ENCODE results near the gene HS3ST6. TPM values are rescaled to one million over a fixed set of nuclear protein-coding genes. Genes with fewer than 3 reads are reported as not detected.

Gene HS3ST6
- not detected in 2 replicates for total RNA-seq

GRCh38 chr16:1918351-1919326 is at the start of gene HS3ST6:
TSS of gene HS3ST6 (minus strand) at chr16:1918415. CDS start at chr16:1918323, 92 bp downstream.

GRCh38 chr16:1966460-1966859 is 48.2 kb upstream of the HS3ST6 start, which contains the start of gene RNF151:
TSS of gene RNF151 (plus strand) at chr16:1966856. CDS start at chr16:1966882, 26 bp downstream.

DNA sequence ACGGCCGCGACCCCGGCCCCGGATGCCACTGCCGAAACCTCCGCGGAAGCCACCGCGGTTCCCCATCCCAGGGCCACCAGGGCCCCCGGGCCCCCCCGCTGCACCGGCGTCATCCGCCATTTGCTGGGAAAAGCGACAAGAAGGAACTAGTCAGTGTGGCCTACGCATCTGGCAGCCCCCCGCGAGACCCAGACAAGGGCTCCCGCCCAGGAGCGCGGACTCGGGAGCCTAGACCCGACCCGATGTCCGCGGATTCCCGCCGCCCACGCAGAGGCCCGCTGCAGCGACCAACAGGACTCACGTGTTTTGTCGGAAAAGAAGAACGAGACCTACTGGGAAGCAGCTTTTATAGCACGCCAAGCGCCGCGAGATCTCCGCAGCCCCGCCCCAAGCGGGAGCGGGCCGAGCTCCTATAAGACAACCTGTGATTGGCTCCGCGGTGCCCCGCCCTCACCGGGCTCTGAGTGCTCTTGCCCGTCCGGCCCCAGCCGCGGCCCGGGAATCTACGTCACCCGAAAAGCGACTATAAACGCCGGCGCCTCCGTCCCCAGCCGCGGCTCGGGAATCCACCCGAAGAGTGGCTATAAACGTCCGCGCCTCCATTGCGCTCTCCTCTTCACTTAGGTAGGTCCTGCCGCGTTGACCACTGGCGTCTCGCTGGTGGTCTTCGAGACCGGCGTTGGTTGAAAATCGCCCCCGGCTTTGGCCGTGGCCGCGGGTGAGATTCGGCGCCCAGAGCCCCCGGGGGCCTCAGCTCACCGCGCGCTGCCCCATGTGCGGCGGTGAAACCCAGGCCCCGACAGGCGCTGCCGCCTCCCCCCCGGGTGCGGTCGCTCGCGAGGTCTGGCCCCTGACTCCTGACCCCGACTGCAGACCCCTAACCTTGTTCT is 46.5 kb upstream of the HS3ST6 start, which contains the start of gene RPS2:
Gene RPS2 (minus strand): TSS at position 321 of the 890 bp plus-strand sequence. CDS start 201 bp downstream, at position 120.

GRCh38 chr16:1959269-1960039 is 41.2 kb upstream of the HS3ST6 start, which contains the start of gene NDUFB10:
TSS of gene NDUFB10 (plus strand) at chr16:1959538. CDS start at chr16:1959625, 87 bp downstream.

DNA sequence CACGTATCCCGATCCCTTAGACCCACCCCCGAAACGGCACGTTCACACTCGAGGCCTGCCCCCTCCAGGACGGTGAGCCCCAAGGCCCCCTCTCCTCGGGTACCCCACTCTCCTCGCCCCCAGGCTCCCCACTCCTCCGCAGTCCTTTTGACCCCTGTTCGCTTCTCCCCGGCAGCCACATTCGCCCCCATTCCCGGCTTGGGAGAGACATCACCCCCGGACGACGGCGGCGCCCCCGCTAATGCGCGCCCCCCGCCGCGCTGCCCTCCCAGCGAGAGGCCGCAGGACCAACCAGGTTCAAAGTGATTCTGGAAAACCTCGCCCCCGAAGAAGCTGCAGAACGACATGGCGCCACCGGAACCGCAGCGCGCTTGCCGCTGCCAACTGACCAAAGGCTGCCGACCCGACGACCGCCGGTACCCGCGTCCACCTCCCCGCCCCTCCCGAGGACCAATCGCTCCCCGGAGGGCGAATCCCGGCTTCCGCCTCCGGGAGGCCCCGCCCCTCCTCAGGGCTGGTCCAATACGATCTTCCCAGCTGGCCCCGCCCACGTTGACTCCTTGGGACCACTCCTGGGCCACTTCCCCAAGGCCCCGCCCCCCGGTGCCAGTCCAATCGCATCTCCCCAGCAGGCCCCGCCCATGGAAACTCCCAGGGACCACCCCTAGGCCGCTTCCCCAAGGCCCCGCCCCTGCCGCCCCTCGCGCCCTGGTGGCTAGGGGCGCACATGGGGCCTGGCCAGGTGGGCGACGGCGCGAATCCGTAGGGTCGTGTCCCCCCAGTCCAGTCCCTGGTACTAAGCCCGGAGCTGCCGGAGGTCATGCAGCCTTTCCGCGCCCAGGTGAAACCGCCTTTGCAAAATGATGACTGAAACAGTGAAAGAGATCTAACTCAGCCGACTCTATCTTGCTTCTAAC is 24.9 kb upstream of the HS3ST6 start, which contains the start of gene MSRB1:
Gene MSRB1 (minus strand): TSS at position 390 of the 917 bp plus-strand sequence. CDS start 43 bp downstream, at position 347.

DNA sequence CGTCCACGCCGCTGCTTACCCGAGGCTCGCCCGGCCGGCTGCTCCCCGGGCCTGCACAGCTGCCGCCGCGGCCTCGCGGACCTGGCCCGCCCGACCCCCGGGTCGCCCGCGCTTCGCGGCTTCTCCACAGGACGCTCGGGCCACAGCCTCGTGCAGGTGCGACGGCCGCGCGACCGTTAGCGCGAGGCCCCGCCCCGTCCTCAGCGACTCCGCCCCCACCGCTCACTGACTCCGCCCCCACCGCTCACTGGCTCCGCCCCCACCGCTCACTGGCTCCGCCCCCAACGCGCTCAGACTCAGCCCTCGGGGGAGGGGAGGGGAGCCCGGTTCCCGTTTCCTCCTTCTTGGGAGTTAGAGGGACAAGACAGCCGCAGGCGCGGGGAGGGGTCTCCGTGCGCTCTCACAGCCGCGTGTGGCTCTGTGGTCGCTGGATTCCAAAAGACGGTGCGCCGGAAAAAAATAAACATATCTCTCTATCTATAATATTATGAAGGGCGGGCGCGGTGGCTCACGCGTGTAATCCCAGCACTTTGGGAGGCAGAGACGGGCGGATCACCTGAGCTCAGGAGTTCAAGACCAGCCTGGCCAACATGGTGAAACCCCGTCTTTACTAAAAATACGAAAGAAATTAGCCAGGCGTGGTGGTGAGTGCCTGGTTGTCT is 46.1 kb downstream of the HS3ST6 start, which contains the start of gene MEIOB:
Gene MEIOB (minus strand): TSS at position 191 of the 662 bp plus-strand sequence. CDS start 3,989 bp downstream, outside the sequence.

Small RNAs within 50 kb of the gene (small RNA-seq; reads per million reads assigned to genes)
- gene SNORA10 (not detected), gene SNORA64 (not detected)

Other genes with a start within 250 kb of the HS3ST6 start
- 70.2 and 72.1 TPM in 2 replicates for gene JPT2, start 240.1 kb downstream of the HS3ST6 start, total RNA-seq
- gene MAPK8IP3, start 212.2 kb downstream of the HS3ST6 start, total RNA-seq = 41.9 and 45.7 TPM in 2 replicates
- gene NME3, start 146.9 kb downstream of the HS3ST6 start, total RNA-seq = 26.1 and 27.0 TPM in 2 replicates
- 11.6 and 13.5 TPM in 2 replicates for gene EME2, start 145.6 kb downstream of the HS3ST6 start, total RNA-seq
- 59.0 and 75.9 TPM in 2 replicates for gene MRPS34, start 145.3 kb downstream of the HS3ST6 start, total RNA-seq
- gene SPSB3, start 135.8 kb downstream of the HS3ST6 start, total RNA-seq = 21.0 and 25.3 TPM in 2 replicates
- gene NUBP2, start 135.5 kb downstream of the HS3ST6 start, total RNA-seq = 61.0 and 66.9 TPM in 2 replicates
- gene IGFALS, start 124.7 kb downstream of the HS3ST6 start, total RNA-seq = not detected in 2 replicates
- 43.0 and 46.1 TPM in 2 replicates for gene HAGH, start 91.6 kb downstream of the HS3ST6 start, total RNA-seq
- gene FAHD1, start 91.2 kb downstream of the HS3ST6 start, total RNA-seq = 57.3 and 63.8 TPM in 2 replicates
- gene MEIOB, start 46.3 kb downstream of the HS3ST6 start, total RNA-seq = 0.14 and 0.66 TPM in 2 replicates
- 14.6 and 16.4 TPM in 2 replicates for gene MSRB1, start 24.8 kb upstream of the HS3ST6 start, total RNA-seq
- not detected in 2 replicates for gene RPL3L, start 36.3 kb upstream of the HS3ST6 start, total RNA-seq
- gene NDUFB10, start 41.1 kb upstream of the HS3ST6 start, total RNA-seq = 97.1 and 113 TPM in 2 replicates
- gene RPS2, start 46.4 kb upstream of the HS3ST6 start, total RNA-seq = 2,240 and 2,662 TPM in 2 replicates
- gene RNF151, start 48.4 kb upstream of the HS3ST6 start, total RNA-seq = not detected in 2 replicates
- gene TBL3, start 53.6 kb upstream of the HS3ST6 start, total RNA-seq = 48.4 and 49.1 TPM in 2 replicates
- gene NOXO1, start 63.1 kb upstream of the HS3ST6 start, total RNA-seq = 0.40 TPM in 1 of 2 replicates, not detected in the other
- 8.6 and 13.6 TPM in 2 replicates for gene GFER, start 65.8 kb upstream of the HS3ST6 start, total RNA-seq
- 1.3 and 1.6 TPM in 2 replicates for gene SYNGR3, start 71.6 kb upstream of the HS3ST6 start, total RNA-seq
- 26.7 and 36.5 TPM in 2 replicates for gene ZNF598, start 91.4 kb upstream of the HS3ST6 start, total RNA-seq
- 0.13 and 0.72 TPM in 2 replicates for gene NPW, start 101.4 kb upstream of the HS3ST6 start, total RNA-seq
- gene NHERF2, start 108.5 kb upstream of the HS3ST6 start, total RNA-seq = 52.7 and 94.3 TPM in 2 replicates
- gene NTHL1, start 129.4 kb upstream of the HS3ST6 start, total RNA-seq = 18.6 and 27.1 TPM in 2 replicates
- 56.4 and 61.7 TPM in 2 replicates for gene TSC2, start 129.6 kb upstream of the HS3ST6 start, total RNA-seq
- 56.4 and 62.8 TPM in 2 replicates for gene PKD1, start 217.5 kb upstream of the HS3ST6 start, total RNA-seq
- 0.36 and 0.66 TPM in 2 replicates for gene RAB26, start 230.2 kb upstream of the HS3ST6 start, total RNA-seq
- gene TRAF7, start 237.4 kb upstream of the HS3ST6 start, total RNA-seq = 94.2 and 94.6 TPM in 2 replicates

All from thoracic aorta endothelial cell (primary cell).